ENCODE results near the gene TSEN54.

DNA sequence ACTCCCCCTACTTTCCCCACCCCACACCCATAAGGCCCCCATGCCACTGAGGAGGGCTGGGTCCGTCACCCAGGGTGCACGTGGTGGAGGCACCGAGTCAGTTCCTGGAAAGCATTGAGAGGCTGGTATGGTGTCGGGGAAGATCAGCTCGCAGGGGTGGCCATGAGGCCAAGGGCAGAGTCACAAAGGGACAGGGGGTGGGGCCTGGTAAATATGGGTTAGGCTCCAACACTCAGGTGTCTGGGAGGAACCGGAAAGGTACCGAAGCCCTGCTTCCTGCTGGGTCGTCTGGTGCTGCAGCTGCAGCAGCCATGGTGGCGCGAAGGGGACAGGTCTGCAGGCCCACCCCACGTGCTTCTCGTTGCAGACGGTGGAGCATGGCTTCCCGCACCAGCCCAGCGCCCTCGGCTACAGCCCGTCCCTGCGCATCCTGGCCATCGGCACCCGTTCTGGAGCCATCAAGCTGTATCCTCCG is 39.4 kb downstream of the TSEN54 start:
- TF ChIP-seq, protein P1, sequence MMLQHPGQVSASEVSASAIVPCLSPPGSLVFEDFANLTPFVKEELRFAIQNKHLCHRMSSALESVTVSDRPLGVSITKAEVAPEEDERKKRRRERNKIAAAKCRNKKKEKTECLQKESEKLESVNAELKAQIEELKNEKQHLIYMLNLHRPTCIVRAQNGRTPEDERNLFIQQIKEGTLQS (IDR thresholded peaks at IDR 0.05) = no peak
- TF ChIP-seq TAF1 (conservative IDR thresholded peaks at IDR 0.05) (no peak), SP1 (IDR thresholded peaks at IDR 0.05) (no peak)
- TF ChIP-seq, protein P2, sequence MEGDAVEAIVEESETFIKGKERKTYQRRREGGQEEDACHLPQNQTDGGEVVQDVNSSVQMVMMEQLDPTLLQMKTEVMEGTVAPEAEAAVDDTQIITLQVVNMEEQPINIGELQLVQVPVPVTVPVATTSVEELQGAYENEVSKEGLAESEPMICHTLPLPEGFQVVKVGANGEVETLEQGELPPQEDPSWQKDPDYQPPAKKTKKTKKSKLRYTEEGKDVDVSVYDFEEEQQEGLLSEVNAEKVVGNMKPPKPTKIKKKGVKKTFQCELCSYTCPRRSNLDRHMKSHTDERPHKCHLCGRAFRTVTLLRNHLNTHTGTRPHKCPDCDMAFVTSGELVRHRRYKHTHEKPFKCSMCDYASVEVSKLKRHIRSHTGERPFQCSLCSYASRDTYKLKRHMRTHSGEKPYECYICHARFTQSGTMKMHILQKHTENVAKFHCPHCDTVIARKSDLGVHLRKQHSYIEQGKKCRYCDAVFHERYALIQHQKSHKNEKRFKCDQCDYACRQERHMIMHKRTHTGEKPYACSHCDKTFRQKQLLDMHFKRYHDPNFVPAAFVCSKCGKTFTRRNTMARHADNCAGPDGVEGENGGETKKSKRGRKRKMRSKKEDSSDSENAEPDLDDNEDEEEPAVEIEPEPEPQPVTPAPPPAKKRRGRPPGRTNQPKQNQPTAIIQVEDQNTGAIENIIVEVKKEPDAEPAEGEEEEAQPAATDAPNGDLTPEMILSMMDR (IDR thresholded peaks at IDR 0.05; ENCODE audit: low read depth, low read length, missing input control) = no peak
